PC-3 (cell line): ENCODE data around the gene SORBS2.

Source experiments
- EZH2phosphoT487 ChIP-seq: fragments of 300-600 bp; sonication (generic); IDR thresholded peaks from 2 replicates; pipeline ENCODE4 v1.6.1; 2018; ENCODE audit warnings: mild to moderate bottlenecking, antibody characterized with exemption, low read length, borderline replicate concordance
- TF ChIP-seq, protein P1 (sequence below): fragments of 300-600 bp; sonication (generic); conservative IDR thresholded peaks from 2 replicates; pipeline ENCODE4 v1.5.1; 2017; ENCODE audit warnings: antibody characterized with exemption, low read depth, mild to moderate bottlenecking, low read length

DNA sequence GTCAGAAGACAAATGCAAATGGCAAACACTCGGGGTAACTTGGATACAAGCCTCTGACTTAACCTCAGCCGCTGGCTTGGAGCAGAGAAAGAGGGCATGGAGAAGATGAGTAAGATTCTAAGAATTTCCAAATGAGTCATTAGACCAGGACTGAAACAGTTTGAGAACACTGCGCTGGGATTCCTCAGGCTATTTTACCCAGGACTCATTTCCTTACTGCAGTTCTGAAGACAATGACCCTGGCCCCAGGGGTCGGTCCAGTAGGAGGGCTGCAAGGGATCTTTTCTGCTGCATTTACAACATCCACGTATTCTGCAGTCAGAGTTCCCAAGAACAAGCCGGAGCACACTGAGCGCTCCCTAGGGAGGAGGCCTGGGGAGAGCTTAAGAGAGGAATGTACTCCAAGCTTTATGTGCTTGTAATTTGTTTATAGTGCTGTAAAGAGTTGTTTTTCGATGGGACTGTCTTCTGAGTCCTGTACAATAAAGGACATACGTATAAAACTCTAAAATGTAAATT, 27.3 kb upstream of the SORBS2 start:
- TF ChIP-seq, protein P1, sequence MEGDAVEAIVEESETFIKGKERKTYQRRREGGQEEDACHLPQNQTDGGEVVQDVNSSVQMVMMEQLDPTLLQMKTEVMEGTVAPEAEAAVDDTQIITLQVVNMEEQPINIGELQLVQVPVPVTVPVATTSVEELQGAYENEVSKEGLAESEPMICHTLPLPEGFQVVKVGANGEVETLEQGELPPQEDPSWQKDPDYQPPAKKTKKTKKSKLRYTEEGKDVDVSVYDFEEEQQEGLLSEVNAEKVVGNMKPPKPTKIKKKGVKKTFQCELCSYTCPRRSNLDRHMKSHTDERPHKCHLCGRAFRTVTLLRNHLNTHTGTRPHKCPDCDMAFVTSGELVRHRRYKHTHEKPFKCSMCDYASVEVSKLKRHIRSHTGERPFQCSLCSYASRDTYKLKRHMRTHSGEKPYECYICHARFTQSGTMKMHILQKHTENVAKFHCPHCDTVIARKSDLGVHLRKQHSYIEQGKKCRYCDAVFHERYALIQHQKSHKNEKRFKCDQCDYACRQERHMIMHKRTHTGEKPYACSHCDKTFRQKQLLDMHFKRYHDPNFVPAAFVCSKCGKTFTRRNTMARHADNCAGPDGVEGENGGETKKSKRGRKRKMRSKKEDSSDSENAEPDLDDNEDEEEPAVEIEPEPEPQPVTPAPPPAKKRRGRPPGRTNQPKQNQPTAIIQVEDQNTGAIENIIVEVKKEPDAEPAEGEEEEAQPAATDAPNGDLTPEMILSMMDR, result no peak
- TF ChIP-seq EZH2phosphoT487, result no peak
